GM12865 (cell line): ENCODE measurements around the gene DENND1B.

ENCODE experiments used
- DNase-seq: peaks from one replicate; pipeline ENCODE4 v3.0.0; 2010; ENCODE audit warnings: low read depth
- H3K4me3 ChIP-seq: 2 replicates; pipeline ENCODE4 v1.5.1; 2011; ENCODE audit warnings: mild to moderate bottlenecking, low read depth, low read length, control low read depth
- CTCF ChIP-seq: IDR thresholded peaks from 2 replicates; pipeline ENCODE4 v1.5.1; 2011; ENCODE audit warnings: low read length, control low read depth, low read depth, inconsistent platforms; ENCODE audit not compliant: insufficient read depth; ENCODE audit errors: missing control alignments

DENND1B gene

GRCh38 chr1:197776351-197777105, 1.2 kb upstream of the DENND1B start:
- TF ChIP-seq CTCF, result no peak
- DNase-seq, result peak; percentile 51
- H3K4me3 ChIP-seq, result no peak overlapping the region

GRCh38 chr1:197774466-197775281, 606 bp downstream of the DENND1B start:
- peak overlapping the region; percentile 59 for H3K4me3 ChIP-seq
- TF ChIP-seq CTCF, result no peak
- peak; percentile 54 for DNase-seq

- DNase-seq, result no peak
- peak overlapping the region; percentile 59 for H3K4me3 ChIP-seq
- TF ChIP-seq CTCF, result no peak
These were observed 1.4 kb downstream of the DENND1B start for GRCh38 chr1:197773856-197774255.

GRCh38 chr1:197771904-197772556, 3.2 kb downstream of the DENND1B start:
- no peak for DNase-seq
- no peak for TF ChIP-seq CTCF
- H3K4me3 ChIP-seq, result no peak overlapping the region

GRCh38 chr1:197771386-197771785, 3.9 kb downstream of the DENND1B start:
- no peak for TF ChIP-seq CTCF
- H3K4me3 ChIP-seq, result no peak overlapping the region
- no peak for DNase-seq

GRCh38 chr1:197770243-197770642, 5.0 kb downstream of the DENND1B start:
- no peak for TF ChIP-seq CTCF
- no peak overlapping the region for H3K4me3 ChIP-seq
- no peak for DNase-seq
